Femur (tissue), 1 donor: Measurements from ENCODE around the gene CYTH4.
"Not testable (repeated sequence)": the region's sequence is repeated elsewhere in the genome, so short reads cannot be mapped to it uniquely, and the experiment has no call there.

Source experiments
- DNase-seq: peaks from one replicate; pipeline ENCODE4 v3.0.0-alpha.2; 2017

CYTH4 gene

GRCh38 chr22:37282385-37282677 lies at the start of gene CYTH4:
CYTH4 (plus strand) TSS chr22:37282508; CDS start chr22:37282570, 62 bp downstream.
- peak; percentile 60 for DNase-seq

GRCh38 chr22:37233371-37233750 lies 48.9 kb upstream of the CYTH4 start:
- not testable (repeated sequence) for DNase-seq

GRCh38 chr22:37233751-37234631 lies 48.3 kb upstream of the CYTH4 start:
- no peak for DNase-seq

GRCh38 chr22:37234736-37235711 lies 47.3 kb upstream of the CYTH4 start:
- no peak for DNase-seq

GRCh38 chr22:37235897-37236607 lies 46.3 kb upstream of the CYTH4 start:
- no peak for DNase-seq

- DNase-seq: no peak
These were observed 44.7 kb upstream of the CYTH4 start for GRCh38 chr22:37237371-37238268.

- DNase-seq: no peak
These were observed 42.7 kb upstream of the CYTH4 start for GRCh38 chr22:37239336-37240239.

GRCh38 chr22:37240240-37240940 lies 41.9 kb upstream of the CYTH4 start:
- no peak for DNase-seq

- peak; percentile 8 for DNase-seq
These were observed 41.4 kb upstream of the CYTH4 start for GRCh38 chr22:37240941-37241320.

- DNase-seq: peak; percentile 18
These were observed 40.8 kb upstream of the CYTH4 start for GRCh38 chr22:37241351-37242142.

- DNase-seq: peak; percentile 77
These were observed 39.9 kb upstream of the CYTH4 start for GRCh38 chr22:37242395-37242918.

GRCh38 chr22:37243402-37244113 lies 38.8 kb upstream of the CYTH4 start:
- DNase-seq: peak; percentile 19

GRCh38 chr22:37244114-37244921 lies 38.0 kb upstream of the CYTH4 start, which contains the start of gene RAC2:
RAC2 (minus strand) TSS chr22:37244269; CDS start chr22:37244148, 121 bp downstream.
- DNase-seq: peak; percentile 79

GRCh38 chr22:37244922-37245722 lies 37.2 kb upstream of the CYTH4 start:
- DNase-seq: no peak

GRCh38 chr22:37245740-37246139 lies 36.6 kb upstream of the CYTH4 start:
- DNase-seq: no peak

- no peak for DNase-seq
These were observed 34.1 kb upstream of the CYTH4 start for GRCh38 chr22:37248251-37248650.
